HG02973 (cell line): ENCODE results near the gene FRMD4B.

Source experiments
- ATAC-seq: cut with Tn5 transposase; IDR thresholded peaks from one replicate; pipeline ENCODE4 v1.9.1; 2021; ENCODE audit warnings: moderate library complexity; ENCODE audit not compliant: unreplicated experiment

The FRMD4B gene

DNA sequence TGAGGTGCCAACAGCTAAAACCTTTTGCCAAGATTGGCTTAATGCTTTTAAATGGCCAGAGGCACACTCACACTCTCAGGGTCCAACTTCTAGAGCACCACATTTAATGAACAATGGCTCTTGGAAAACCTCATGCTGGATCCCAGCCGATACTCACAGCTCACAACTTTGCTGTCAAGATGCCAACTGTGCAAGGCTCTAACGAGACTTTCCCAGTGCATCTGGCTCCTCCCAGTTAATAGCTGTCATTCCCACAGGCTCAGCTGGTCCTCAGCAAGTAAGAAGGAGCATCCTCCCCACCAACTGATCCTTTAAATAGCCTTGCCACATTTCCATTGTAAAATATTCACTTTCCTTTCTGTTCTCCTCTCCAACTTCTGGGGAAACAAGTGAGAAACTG is 20.3 kb upstream of the FRMD4B start:
- no peak for ATAC-seq

DNA sequence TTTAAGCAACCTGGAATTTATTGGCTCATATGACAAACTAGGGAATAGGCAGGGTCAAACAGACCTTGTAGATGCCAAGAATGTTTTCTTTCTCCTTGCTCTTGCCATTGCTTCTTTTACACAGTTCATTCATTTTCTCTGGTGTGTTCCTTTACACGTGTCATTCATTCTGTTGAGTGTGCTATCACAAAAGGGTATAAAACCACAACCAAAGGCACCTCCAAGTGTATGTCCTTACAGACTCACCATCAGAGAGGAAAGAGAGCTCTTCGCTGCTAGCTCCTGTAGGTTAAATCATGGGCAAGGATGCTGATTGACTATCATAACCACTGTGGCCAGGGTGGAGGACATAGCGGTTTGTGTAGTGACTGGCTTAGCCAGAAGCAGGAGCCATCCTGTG is 19.2 kb upstream of the FRMD4B start:
- no peak for ATAC-seq

DNA sequence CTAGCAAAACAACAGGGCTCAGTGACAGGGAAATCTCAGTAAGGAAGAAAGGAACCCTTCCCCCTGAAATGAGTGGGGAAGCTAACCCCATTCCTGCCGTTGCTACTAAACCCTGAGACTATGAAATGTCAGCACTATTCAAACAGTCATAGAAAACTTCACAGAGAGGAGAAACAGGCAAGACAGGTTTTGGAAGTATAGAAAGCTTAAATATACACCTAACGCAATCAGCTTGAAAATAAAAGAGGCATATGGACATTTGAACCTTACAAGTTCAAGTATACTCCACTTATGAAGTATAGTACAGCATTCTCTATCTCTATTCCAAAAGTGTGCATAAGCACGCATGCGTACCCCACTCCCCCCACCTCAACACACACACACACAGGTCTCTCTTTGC is 17.6 kb upstream of the FRMD4B start:
- ATAC-seq = no peak

DNA sequence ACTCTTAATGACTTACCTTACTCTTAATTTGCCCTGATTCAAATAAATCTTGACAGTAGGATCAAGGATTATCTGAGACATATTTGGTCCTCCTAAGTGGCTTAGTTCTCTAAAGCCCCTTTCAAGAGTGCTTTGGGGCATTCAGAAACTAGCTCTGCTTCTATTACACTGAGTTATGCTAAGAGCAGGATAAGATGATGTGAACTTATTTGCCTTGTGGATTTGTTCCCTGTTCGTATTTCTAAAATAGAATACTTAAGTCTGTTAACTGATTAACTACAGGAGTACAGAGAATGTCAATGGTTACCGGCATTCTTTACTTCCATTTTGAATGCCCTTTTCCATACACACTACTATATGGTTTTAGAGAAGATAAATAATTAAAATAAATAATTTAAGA is 14.8 kb upstream of the FRMD4B start:
- ATAC-seq = no peak

DNA sequence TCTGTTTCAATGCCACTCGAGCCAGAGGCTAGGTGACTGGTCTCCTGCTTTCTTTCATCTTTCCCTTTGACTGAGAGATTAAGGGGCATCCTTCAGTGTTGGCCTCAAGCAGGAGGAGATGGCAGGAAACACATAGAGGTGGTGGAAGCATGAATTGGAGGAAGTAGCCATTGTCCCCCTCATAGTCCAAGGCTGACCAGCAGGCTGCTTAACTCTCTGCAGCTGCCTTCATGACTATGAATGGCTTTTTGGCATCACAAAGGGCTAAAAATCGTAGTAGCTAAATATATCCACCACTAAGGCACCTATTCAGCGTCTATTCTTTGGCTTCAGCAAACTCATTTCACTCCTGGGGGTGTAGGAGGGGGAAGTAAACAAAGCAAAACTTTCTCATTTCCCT is 7.0 kb upstream of the FRMD4B start:
- ATAC-seq = no peak

DNA sequence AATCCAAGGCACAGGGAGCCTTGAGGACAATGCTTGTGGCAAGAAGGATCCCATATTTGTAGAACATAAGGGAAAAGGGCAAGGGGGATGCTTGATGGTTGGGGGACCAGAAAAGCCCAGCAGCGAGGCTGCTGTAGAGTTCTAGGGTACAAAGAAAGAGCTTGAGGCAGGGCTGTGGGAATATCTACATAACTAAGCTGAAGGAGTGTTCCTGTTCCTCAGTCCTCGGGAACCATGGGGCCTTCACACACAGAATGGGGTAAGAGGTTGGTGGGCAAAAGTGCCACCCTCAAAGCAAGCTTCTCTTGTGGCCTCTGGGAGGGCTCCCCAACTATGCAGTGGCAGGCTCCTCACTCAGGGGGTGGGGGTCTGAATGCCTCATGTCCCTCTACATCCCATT is 6.5 kb upstream of the FRMD4B start:
- no peak for ATAC-seq

DNA sequence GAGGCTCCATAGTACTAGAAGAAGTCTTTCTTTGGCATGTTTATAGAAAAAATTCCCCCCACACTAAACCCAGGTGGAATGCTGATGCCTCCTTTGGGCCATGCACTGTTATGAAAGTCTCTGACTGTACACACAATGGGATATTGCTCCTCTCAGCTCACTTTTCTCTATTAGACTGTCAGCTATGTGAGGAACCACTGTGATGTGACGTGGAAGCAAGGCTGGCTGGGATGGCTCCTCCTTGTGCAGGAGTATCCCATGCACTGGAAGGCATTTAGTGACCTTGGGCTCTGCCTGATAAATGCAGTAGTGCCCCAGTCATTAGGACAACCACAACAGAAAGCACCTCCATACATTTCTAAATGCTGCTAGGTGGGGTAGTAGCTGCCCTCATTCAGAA is 5.7 kb upstream of the FRMD4B start:
- no peak for ATAC-seq

DNA sequence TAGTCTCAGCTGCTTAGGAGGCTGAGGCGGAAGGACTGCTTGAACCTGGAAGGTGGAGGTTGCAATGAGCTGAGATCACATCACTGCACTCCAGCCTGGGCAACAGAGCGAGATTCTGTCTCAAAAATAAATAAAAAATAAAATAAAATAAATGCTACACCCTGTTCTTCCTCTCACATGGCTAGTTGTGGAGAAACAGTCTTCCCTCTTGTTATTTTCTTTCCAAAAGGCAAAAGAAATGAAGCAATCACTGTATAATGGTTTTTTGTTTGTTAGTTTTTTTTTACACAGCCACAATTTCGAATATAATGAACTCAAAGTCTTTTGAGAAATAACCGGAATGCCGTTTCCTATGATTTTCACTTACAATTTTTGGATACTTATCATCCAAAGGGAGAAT is 4.9 kb upstream of the FRMD4B start:
- no peak for ATAC-seq

DNA sequence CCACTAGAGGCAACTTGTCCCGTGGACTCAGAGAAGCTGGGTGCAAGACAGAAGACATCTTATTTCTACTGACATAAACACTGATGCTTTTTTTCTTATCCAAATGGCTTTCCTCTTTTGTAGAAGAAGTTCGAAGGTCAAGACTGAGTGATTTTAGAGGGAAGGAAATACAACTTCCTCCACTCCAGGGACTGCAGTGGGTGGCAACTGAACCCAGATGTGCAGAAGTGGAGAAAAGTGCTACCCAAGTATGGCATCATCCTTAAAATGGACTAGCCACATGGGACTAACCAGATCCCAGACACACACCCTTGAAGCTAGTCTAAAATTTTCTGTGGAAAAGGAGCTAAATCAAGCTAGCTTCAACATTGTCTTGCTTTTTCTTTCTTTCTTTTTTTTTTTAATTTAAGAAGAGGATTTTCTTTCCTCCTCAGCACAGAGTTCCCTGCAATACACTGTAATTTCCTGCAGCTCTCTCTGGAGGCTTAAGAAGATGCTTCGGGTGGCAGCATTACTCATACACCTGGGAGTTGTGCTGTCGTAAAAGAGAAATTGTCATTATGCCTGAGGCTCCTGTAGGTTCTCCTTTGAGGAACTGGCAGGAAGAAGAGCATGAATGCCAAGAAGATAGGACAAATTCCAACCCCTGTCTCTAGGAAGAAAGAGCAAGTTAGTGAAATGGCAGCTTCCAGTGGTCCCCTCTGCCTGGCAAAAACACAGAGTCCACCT is 3.8 kb upstream of the FRMD4B start:
- ATAC-seq = no peak

DNA sequence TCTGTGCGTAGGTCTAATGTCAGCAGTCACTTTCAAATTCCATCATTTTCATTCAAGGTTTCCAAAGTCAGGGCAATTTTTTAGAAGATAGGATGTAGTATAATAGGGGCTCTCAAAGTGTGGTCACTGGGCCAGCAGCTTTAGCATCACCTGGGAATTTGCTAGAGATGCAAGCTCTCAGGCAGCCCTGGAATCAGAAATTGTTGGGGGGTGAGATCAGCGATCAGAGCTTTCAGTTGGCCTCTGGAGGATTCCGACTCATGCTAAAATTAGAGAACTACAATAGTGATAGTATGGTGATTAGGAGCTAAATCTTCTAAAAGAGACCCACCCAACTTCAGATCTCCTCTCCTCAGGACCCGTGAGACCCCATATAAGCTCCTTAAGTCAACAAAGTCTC is 2.4 kb upstream of the FRMD4B start:
- ATAC-seq = no peak

DNA sequence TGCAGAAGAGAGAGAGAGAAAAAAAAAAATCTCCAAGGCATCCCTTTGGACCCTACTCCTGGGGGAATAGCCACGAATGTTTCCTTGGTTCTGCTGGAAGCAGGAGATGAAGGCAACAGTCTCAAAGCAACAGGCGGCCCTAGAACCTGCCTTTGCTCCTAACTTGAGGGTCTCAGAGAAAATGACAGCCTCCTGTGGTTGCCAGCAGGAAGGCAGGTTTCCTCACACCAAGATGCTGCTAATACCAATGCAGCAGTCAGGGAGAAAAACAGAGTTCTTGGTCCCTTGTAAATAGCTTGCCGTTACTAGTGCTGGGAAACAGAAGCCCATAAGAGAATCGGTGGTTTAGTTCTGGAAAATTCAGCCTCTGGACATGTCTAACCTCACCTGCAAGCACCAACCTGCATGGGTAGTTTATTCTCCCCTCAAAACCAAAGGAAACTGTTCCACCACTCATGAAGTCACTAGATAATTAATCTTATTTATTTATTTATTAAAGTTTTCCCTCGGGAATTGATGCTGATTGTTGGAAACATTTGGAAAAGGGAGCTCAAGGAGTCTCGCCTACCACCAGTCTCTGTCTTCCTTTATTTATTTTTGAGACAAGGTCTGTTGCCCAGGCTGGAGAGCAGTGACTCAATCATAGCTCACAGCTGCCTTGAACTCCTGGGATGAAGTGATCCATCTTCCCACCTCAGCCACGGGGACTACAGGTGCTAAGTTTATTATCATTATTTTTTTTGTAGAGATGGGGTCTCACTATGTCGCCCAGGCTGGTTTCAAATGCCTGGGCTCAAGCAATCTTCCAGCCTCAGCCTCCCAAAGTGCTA is 883 bp upstream of the FRMD4B start:
- no peak for ATAC-seq

DNA sequence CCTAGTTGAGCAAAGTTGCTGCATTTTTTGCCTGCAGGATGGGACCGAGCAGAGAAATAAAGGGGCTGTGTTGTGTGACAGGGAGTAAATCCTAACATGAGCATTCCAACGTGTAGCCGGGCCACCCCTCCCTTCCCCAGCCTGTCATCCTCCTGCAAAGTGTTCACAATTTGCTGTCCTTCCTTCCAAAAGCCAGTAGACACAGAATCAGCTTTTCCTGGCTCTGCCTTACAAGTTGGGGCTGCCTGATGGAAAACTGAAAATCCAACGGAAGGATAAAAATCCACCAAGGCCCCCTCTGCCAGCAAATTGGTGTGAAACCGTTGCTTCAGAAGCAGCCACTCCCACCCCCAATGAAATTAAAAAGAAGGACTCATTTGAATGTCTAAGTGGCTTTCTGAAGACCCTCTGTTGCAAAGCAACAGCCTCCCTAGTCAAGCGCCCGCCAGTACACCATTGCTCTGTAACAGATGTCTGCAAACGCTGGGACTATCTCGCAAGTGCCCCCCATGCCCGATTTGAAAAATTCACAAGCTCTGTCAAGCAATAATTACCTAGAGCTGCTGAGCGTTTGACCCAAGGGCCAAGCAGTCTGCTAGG is 665 bp downstream of the FRMD4B start:
- no peak for ATAC-seq

DNA sequence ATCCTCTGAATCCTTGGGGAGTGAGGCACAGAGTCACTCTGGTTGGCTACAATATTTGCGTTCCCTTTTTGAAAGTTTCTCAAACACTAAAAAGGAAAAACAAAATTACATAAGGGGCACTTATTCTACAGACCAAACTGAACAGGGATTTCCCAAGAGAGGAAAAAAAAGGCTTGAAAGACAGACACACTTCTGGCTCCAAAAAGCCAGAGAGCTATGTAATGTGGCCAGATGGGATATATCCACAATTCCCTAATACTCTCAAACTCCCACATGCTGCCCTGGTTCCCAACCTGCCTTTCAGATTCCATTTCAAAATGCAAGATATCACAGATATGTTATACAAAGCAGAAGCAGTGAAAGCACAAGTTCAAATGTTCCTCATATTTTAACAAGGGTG is 1.6 kb downstream of the FRMD4B start:
- ATAC-seq = no peak

DNA sequence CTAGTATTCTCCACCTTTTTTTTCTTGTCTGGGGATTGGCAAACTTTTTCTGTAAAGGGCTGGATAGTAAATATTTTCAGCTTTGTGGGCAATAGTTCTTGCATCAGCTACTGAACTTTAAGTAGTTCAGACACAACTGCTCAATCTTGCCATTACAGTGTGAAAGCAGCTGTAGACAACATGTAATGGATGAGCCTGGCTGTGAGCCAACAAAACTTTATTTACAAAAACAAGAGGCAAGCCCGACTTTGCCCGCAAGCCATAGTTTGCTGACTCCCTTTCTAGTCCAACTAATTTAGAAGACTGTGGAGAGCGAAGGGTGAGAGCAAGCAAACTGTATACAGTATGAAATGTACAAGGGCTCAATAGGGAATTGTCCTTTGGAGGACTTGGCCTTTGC is 6.2 kb downstream of the FRMD4B start:
- no peak for ATAC-seq

DNA sequence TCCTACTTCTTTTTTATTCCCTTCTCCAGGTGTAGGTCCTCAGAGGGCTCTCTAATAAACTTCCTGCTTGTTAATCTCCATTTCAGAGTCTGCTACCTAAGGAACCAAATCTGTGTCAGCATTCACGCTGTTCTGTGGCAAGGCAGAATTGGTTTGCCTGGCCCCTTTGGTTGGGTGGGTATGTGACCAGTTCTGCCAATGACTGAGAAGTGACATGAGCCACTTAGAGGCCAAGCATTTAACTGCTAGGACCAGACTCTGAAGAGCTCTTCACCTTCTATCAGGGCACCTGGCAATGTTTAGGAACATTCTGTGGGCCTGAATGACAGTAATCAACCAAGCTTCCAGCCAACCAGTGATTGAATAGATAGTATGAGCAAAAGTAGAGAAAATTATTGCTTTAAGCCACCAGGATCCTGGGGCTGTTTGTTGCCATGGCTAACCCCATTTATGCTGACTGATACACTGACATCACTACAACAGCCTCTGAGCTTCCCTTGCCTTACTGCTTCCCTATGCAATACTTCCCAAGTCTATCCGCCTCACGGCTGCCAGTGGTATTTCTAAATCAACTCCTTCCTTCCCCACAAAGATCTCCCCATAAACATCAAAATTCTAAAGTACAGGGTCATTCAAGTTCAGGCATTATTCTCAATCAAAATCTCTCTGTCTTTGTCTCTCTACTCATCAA is 7.6 kb downstream of the FRMD4B start:
- no peak for ATAC-seq

DNA sequence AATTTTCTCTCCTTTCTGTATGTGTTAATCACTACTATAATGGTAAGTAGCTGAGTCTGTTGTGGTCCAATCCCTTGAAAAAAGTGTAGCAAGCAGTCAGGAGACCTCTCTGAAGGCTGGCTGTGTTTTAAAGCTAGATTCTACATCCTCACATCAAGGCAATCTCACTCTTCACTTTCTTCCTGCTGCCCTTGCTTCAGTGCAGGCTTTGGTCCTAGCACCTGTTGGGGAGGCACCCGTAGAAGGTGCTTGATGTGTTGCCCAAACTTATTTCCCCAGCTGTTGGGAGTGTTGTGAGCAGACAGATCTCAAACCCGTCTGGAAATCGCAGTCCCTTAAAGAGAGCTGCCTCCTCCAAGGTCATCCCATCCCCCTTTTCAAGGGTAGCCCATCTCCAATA is 8.6 kb downstream of the FRMD4B start:
- no peak for ATAC-seq

DNA sequence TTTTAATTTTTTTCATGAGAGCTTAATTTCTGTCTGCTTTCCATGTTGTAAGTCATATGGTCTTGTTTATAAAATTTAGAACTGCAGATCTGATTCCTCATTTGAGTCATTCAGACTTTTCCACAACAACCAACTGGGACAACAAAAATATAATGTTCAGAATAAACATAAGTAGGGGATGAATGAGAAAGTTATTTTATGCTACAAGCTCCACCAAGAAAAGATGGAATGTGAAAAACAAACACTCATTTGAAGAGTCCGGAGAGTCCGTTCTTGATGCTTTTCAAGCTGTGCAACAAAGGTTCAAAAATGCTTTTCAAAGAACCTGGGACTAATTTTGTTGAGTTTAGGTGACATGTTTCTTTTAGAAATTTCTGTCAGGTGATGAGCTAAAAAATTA is 9.2 kb downstream of the FRMD4B start:
- no peak for ATAC-seq

DNA sequence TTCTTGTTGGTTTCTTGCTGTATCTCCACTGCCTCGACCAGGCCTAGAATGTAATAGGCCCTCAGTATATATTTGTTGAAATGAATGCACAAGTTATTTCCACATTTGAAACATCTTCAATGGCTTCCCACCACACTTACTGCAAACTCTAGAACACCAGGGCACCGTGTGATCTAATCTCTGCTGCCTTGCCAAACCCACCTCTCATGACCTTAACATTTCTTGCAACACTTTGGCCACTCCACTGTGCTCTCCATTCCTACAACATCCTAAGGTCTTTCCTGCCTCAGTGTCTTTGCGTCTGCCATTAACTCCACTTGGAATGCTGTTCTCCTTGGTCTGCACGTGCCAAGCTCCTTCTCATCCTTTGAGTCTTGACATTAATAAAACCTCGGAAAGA is 14.1 kb downstream of the FRMD4B start:
- no peak for ATAC-seq

DNA sequence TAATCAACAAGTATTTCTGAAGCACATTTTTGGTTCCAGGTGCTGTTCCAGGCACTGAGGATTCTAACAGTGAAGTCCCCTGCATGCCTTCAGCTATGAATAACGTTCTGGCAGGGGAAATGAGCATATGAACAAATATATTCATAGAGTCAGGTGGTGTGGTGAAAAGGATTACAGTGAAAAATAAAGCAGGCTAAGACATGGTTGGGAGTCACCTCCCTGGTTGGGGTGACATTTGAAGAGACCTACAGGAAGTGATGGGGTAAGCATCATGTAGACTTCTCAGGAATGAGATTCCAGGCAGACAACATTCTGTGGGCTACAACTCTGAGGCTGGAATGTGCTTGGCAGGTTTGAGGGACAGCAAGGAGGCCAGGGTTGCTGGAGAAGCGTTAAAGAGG is 15.0 kb downstream of the FRMD4B start:
- ATAC-seq = no peak

DNA sequence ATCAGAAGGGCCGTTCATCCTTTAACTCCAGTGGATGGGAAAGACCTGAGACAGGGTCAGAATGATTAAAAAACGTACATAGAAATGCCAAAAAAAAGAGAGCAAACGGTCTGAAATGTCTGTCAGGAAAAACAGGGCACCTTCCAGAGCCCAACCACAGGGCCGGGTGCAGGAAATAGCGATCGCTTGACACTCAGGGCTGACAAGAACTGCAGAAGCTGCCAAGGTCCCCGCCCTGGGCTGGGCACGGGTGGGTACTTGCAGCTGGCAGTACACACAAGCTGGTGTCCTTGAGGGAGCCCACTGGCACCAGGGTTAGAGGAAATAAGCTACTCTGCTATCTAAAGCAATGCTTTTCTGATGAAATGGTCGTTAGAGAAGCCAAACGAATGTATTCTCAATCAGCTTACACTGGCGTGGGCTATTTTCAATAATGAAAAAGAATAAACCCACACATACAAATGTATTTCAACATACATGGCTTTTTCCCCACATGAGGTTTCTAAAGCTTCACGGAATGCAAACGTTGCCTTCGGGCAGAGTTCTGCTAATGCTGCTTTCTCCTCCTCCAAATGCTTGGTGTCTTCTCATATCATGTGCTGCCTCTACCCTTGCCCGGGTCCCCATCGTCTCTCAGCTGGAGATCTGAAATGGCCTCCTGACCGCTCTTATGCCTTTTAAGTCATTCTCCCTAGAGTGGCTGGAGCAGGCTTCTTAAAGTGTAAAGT is 15.6 kb downstream of the FRMD4B start:
- ATAC-seq = no peak

DNA sequence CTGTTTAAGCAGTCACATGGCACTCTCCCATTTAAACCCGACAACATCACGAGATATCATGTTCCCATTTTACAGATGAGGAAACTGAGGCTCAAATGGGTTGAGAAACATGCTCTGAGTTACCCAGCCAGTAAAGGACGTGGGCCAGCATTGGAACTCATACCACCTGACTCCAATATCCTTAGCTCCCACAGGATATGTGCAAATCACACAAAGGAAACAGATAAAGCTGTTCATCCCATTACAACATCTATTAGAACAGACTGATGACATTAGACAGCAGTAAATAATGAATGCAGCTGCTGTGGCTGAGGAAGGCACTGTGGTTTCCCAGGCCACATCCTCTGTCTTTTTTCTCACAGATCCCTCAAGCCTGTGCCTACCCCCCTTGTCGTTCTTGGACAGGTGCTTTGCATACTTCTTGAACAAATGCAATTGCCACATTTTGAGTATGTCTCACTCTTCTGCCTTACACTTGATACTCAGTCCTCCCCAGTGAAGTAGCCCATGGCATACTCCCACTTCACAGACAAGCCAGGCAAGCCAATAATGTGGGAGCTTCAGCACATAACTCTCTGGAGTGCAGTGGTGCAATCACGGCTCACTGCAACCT is 17.7 kb downstream of the FRMD4B start:
- ATAC-seq = peak; percentile 99
